WERI-Rb-1 (cell line): Measurements from ENCODE around the gene PRELID2.

Experiments used
- DNase-seq: peaks from one replicate; pipeline ENCODE4 v3.0.0-alpha.2; 2020
- H3K27ac ChIP-seq: fragments of 250-450 bp; sonication (Bioruptor Pico); 2 replicates; pipeline ENCODE4 v1.5.1; 2020; ENCODE audit warnings: mild to moderate bottlenecking, moderate library complexity
- H3K27me3 ChIP-seq: fragments of 250-450 bp; sonication (Bioruptor Pico); 2 replicates; pipeline ENCODE4 v1.5.1; 2021; ENCODE audit warnings: mild to moderate bottlenecking, low read depth, moderate library complexity; ENCODE audit not compliant: insufficient read depth, severe bottlenecking
- H3K36me3 ChIP-seq: fragments of 250-450 bp; sonication (Bioruptor Pico); 2 replicates; pipeline ENCODE4 v1.5.1; 2020; ENCODE audit warnings: mild to moderate bottlenecking, moderate library complexity
- H3K4me3 ChIP-seq: 2 replicates; pipeline ENCODE4 v1.5.1; 2011; ENCODE audit warnings: low read depth, mild to moderate bottlenecking, control low read depth, low read length
- H3K9me3 ChIP-seq: fragments of 250-450 bp; sonication (Bioruptor Pico); 2 replicates; pipeline ENCODE4 v1.5.1; 2021; ENCODE audit warnings: mild to moderate bottlenecking, moderate library complexity; ENCODE audit not compliant: severe bottlenecking
- CTCF ChIP-seq: IDR thresholded peaks from 2 replicates; pipeline ENCODE4 v1.5.1; 2011; ENCODE audit warnings: low read depth, mild to moderate bottlenecking, control low read depth, inconsistent platforms, low read length

The PRELID2 gene

DNA sequence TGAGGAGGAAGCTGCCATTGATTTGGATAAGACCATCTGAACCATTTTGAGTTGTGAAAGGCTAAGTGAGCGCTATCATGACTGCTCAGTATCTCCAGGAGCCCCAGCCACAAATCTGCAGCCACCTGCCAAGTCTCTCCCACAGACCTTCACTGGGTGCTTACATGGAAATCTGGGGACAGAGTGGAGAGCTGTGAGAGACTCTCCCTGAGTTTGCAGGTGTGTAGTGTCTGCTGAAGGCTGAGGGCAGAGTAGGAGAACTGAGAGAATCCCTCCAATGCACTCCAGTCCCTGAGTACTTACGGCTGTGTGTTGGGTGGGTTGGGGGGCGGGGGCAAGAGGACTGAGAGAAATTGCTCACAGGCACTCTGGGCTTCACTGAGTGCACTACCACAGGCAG lies 123.7 kb downstream of the PRELID2 start:
- peak; percentile 32 for DNase-seq
- Histone ChIP-seq H3K27ac (no peak overlapping the region), H3K36me3 (no peaks in the 10 kb centered on the region), H3K27me3 (no peaks in the 10 kb centered on the region), H3K9me3 (no peaks in the 10 kb centered on the region), H3K4me3 (no peak overlapping the region)
- TF ChIP-seq CTCF, result no peak
